K562 (cell line): ENCODE results near the gene SRP9. TPM values are rescaled to one million over a fixed set of nuclear protein-coding genes. Genes with fewer than 3 reads are reported as not detected.

Experiments used
- ATF7 ChIP-seq: fragments of 450-650 bp; IDR thresholded peaks from 2 replicates; pipeline ENCODE4 v1.7.1; 2014; ENCODE audit warnings: mild to moderate bottlenecking, moderate library complexity
- CC2D1A ChIP-seq: fragments of 450-650 bp; IDR thresholded peaks from 2 replicates; pipeline ENCODE4 v1.6.1; 2017; ENCODE audit warnings: mild to moderate bottlenecking
- DACH1 ChIP-seq: fragments of 450-650 bp; IDR thresholded peaks from 2 replicates; pipeline ENCODE4 v1.6.1; 2018; ENCODE audit not compliant: partially characterized antibody
- HDGF ChIP-seq: fragments of 450-650 bp; IDR thresholded peaks from 2 replicates; pipeline ENCODE4 v1.6.1; 2016
- HMG20B ChIP-seq: fragments of 250-450 bp; sonication (Bioruptor Pico); IDR thresholded peaks from 2 replicates; pipeline ENCODE4 v1.5.0; 2021; ENCODE audit warnings: mild to moderate bottlenecking
- MAFF ChIP-seq: IDR thresholded peaks from 2 replicates; pipeline ENCODE4 v1.6.1; 2012; ENCODE audit warnings: low read length, improper control_type of control experiment
- MEIS2 ChIP-seq: fragments of 450-650 bp; IDR thresholded peaks from 2 replicates; pipeline ENCODE4 v1.6.1; 2014; ENCODE audit warnings: mild to moderate bottlenecking; ENCODE audit not compliant: partially characterized antibody
- MIER1 ChIP-seq: fragments of 450-650 bp; IDR thresholded peaks from 2 replicates; pipeline ENCODE4 v1.6.1; 2016; ENCODE audit warnings: antibody characterized with exemption, mild to moderate bottlenecking, low read depth
- MYBL2 ChIP-seq, 2 experiments: fragments of 450-650 bp in 1 of 2; sonication (generic) in 1 of 2; formaldehyde crosslinking in 1 of 2; IDR thresholded peaks; 2 replicates each; pipeline versions ENCODE4 v1.6.1 to v1.8.1; 2017 to 2022; ENCODE audit warnings: borderline replicate concordance in 1 of 2, inconsistent platforms in 1 of 2, low read depth in 1 of 2, mild to moderate bottlenecking in 1 of 2, missing genetic modification reagents in 1 of 2, moderate library complexity in 1 of 2
- NCOR1 ChIP-seq: fragments of 450-650 bp; IDR thresholded peaks from 2 replicates; pipeline ENCODE4 v1.6.1; 2016; ENCODE audit warnings: mild to moderate bottlenecking, moderate library complexity
- NFATC3 ChIP-seq: fragments of 450-650 bp; IDR thresholded peaks from 2 replicates; pipeline ENCODE4 v1.6.1; 2017; ENCODE audit warnings: mild to moderate bottlenecking
- NFE2L1 ChIP-seq: fragments of 450-650 bp; IDR thresholded peaks from 2 replicates; pipeline ENCODE4 v1.6.1; 2016; ENCODE audit warnings: missing genetic modification characterization, low read depth, mild to moderate bottlenecking, missing compliant biosample characterization, moderate library complexity, borderline replicate concordance
- POLR2G ChIP-seq: fragments of 200-400 bp; formaldehyde crosslinking; IDR thresholded peaks from 2 replicates; pipeline ENCODE4 v1.6.1; 2017; ENCODE audit warnings: low read depth, mild to moderate bottlenecking, antibody characterized with exemption, low read length, moderate library complexity
- RBM15 ChIP-seq: fragments of 200-400 bp; formaldehyde crosslinking; IDR thresholded peaks from 2 replicates; pipeline ENCODE4 v1.6.1; 2018; ENCODE audit warnings: mild to moderate bottlenecking, low read length, moderate library complexity; ENCODE audit not compliant: insufficient read depth
- SMAD1 ChIP-seq: fragments of 150-350 bp; IDR thresholded peaks from 2 replicates; pipeline ENCODE4 v1.6.1; 2014; ENCODE audit warnings: low read length, low read depth; ENCODE audit not compliant: partially characterized antibody
- SMARCB1 ChIP-seq: IDR thresholded peaks from 2 replicates; pipeline ENCODE4 v1.6.1; 2011; ENCODE audit warnings: improper control_type of control experiment, low read depth; ENCODE audit not compliant: insufficient read length
- U2AF1 ChIP-seq: fragments of 200-400 bp; formaldehyde crosslinking; optimal IDR thresholded peaks from 2 replicates; pipeline ENCODE3; 2017; ENCODE audit warnings: mild to moderate bottlenecking, low read depth, low read length, moderate library complexity
- ZBTB40 ChIP-seq, 2 experiments: fragments of 450-650 bp in 1 of 2; sonication (generic) in 1 of 2; formaldehyde crosslinking in 1 of 2; IDR thresholded peaks; 2 replicates each; pipeline versions ENCODE4 v1.7.1 to v1.9.0; 2016 to 2022; ENCODE audit warnings: inconsistent platforms in 1 of 2, mild to moderate bottlenecking in 1 of 2, missing genetic modification reagents in 1 of 2
- ZNF280B ChIP-seq: fragments of 250-450 bp; sonication (Bioruptor Pico); IDR thresholded peaks from 2 replicates; pipeline ENCODE4 v1.5.1; 2021; ENCODE audit warnings: mild to moderate bottlenecking
- polyA plus RNA-seq, 8 experiments: library from polyadenylated mRNA; depleted of rRNA in 4 of 8; stranded (reverse) in 5 of 8; unstranded in 3 of 8; fragments of >200 nt; fragmentation: Nextera tagmentation in 2 of 8; fragmentation: Illumina TruSeq in 1 of 8; extraction: Ambion mirVana in 2 of 8; extraction: Trizol in 1 of 8; gene quantifications; 2 replicates each; pipeline versions ENCODE4 v1.2.1 to v1.2.3, GENCODE V29; 2011 to 2014; ENCODE audit warnings: inconsistent platforms in 1 of 8, missing spikeins in 1 of 8
- total RNA-seq, 7 experiments: library from RNA; depleted of rRNA in 6 of 7; stranded (reverse); fragments of >200 nt in 6 of 7; fragmentation: Illumina TruSeq in 2 of 7; extraction: Trizol in 2 of 7; gene quantifications; 2 replicates each; pipeline versions ENCODE4 v1.2.1 to v1.2.3, GENCODE V29; 2011 to 2021; ENCODE audit warnings: low replicate concordance in 1 of 7

The SRP9 gene
- total and polyA plus RNA-seq, 9 of the 15 experiments (the other 6 are each of a cell fraction or from before 2014, with no cell fraction given): 273 to 1,892 (median 668) TPM

GRCh38 chr1:225777058-225777582, 506 bp upstream of the SRP9 start (continued):
- peak; percentile 62 for TF ChIP-seq ZBTB40 (IDR thresholded peaks at IDR 0.05)
- TF ChIP-seq ZBTB40 (CRISPR knock-in tag; IDR thresholded peaks at IDR 0.05): no peak
- TF ChIP-seq MYBL2 (IDR thresholded peaks at IDR 0.05; ENCODE audit: low read depth): no peak
- no peak for TF ChIP-seq MYBL2 (CRISPR knock-in tag; IDR thresholded peaks at IDR 0.05; ENCODE audit: borderline replicate concordance)
- TF ChIP-seq ZNF280B (CRISPR knock-in tag): no peak
- no peak for TF ChIP-seq MAFF
- TF ChIP-seq POLR2G: no peak
- TF ChIP-seq NCOR1: no peak
- TF ChIP-seq DACH1: no peak
- TF ChIP-seq SMAD1: no peak
- TF ChIP-seq SMARCB1: no peak
- TF ChIP-seq RBM15: no peak
- TF ChIP-seq ATF7: no peak
- no peak for TF ChIP-seq U2AF1
- 0 out of 2 replicates have a peak, but pooled peaks have one; percentile 47 for TF ChIP-seq NFATC3
- TF ChIP-seq CC2D1A: no peak
- no peak for TF ChIP-seq NFE2L1 (tag)
- TF ChIP-seq MEIS2: no peak
- TF ChIP-seq HMG20B (CRISPR knock-in tag): no peak
- no peak for TF ChIP-seq HDGF
- peak; percentile 64; the same call in 1 of the 2 replicates for TF ChIP-seq MIER1
